HepG2 (cell line): ENCODE results near the gene UBE2M. TPM values are rescaled to one million over a fixed set of nuclear protein-coding genes. Genes with fewer than 3 reads are reported as not detected.

Experiments
- ATRX ChIP-seq: sonication (generic); formaldehyde crosslinking; IDR thresholded peaks from 2 replicates; pipeline ENCODE4 v1.4.0; 2020; ENCODE audit warnings: missing genetic modification reagents, borderline replicate concordance
- FOXA3 ChIP-seq: IDR thresholded peaks from 2 replicates; pipeline ENCODE4 v1.6.1; 2016; ENCODE audit warnings: missing genetic modification reagents, missing compliant biosample characterization
- HDAC6 ChIP-seq: fragments of 200-600 bp; sonication (generic); IDR thresholded peaks from 2 replicates; pipeline ENCODE4 v1.7.0; 2017; ENCODE audit warnings: mild to moderate bottlenecking, antibody characterized with exemption, low read length, low read depth
- KDM5B ChIP-seq: sonication (generic); formaldehyde crosslinking; IDR thresholded peaks from 2 replicates; pipeline ENCODE4 v1.4.0; 2020; ENCODE audit warnings: missing genetic modification reagents, mild to moderate bottlenecking, borderline replicate concordance
- MBNL3 ChIP-seq: fragments of 250-450 bp; sonication (Bioruptor Pico); conservative IDR thresholded peaks from 2 replicates; pipeline ENCODE4 v1.8.0; 2022; ENCODE audit warnings: mild to moderate bottlenecking, inconsistent platforms
- NCOR1 ChIP-seq: fragments of 200-600 bp; sonication (generic); IDR thresholded peaks from 2 replicates; pipeline ENCODE4 v1.7.0; 2017; ENCODE audit warnings: antibody characterized with exemption, low read length, borderline replicate concordance
- PHF20 ChIP-seq: sonication (generic); formaldehyde crosslinking; IDR thresholded peaks from 2 replicates; pipeline ENCODE4 v1.5.0; 2020; ENCODE audit warnings: mild to moderate bottlenecking, missing genetic modification reagents
- PRMT3 ChIP-seq: sonication (generic); formaldehyde crosslinking; IDR thresholded peaks from 2 replicates; pipeline ENCODE4 v1.8.1; 2022; ENCODE audit warnings: low read depth, mild to moderate bottlenecking, moderate library complexity, missing genetic modification reagents, borderline replicate concordance
- SOX13 ChIP-seq, 3 experiments: fragments of 450-650 bp in 1 of 3; sonication (generic) in 1 of 3; formaldehyde crosslinking in 1 of 3; IDR thresholded peaks in 2 of 3; conservative IDR thresholded peaks in 1 of 3; 2 replicates each; pipeline versions ENCODE4 v1.5.0 to v1.6.1; 2016 to 2020; ENCODE audit warnings: antibody characterized with exemption in 1 of 3, mild to moderate bottlenecking in 1 of 3, missing compliant biosample characterization in 1 of 3, missing genetic modification reagents in 1 of 3, moderate library complexity in 1 of 3
- ZFP82 ChIP-seq: sonication (generic); formaldehyde crosslinking; IDR thresholded peaks from 2 replicates; pipeline ENCODE4 v1.5.1; 2020; ENCODE audit warnings: mild to moderate bottlenecking, missing genetic modification reagents, borderline replicate concordance
- ZNF3 ChIP-seq: IDR thresholded peaks from 2 replicates; pipeline ENCODE4 v1.7.0; 2017; ENCODE audit warnings: inconsistent platforms
- ZNF382 ChIP-seq: sonication (generic); formaldehyde crosslinking; IDR thresholded peaks from 2 replicates; pipeline ENCODE4 v1.5.0; 2020; ENCODE audit warnings: missing genetic modification reagents, mild to moderate bottlenecking, borderline replicate concordance
- ZNF441 ChIP-seq: sonication (generic); formaldehyde crosslinking; IDR thresholded peaks from 2 replicates; pipeline ENCODE4 v1.7.0; 2021; ENCODE audit warnings: missing genetic modification reagents, borderline replicate concordance
- ZNF530 ChIP-seq: sonication (generic); formaldehyde crosslinking; IDR thresholded peaks from 2 replicates; pipeline ENCODE4 v1.5.0; 2020; ENCODE audit warnings: low read depth, mild to moderate bottlenecking, missing genetic modification reagents
- ZNF547 ChIP-seq: sonication (generic); formaldehyde crosslinking; IDR thresholded peaks from 2 replicates; pipeline ENCODE4 v1.5.1; 2020; ENCODE audit warnings: mild to moderate bottlenecking, missing genetic modification reagents
- ZNF777 ChIP-seq: sonication (generic); formaldehyde crosslinking; IDR thresholded peaks from 2 replicates; pipeline ENCODE4 v1.4.0; 2020; ENCODE audit warnings: missing genetic modification reagents
- polyA plus RNA-seq, 8 experiments: library from polyadenylated mRNA; depleted of rRNA in 3 of 8; stranded (reverse) in 7 of 8; unstranded in 1 of 8; fragments of >200 nt; fragmentation: Illumina TruSeq in 4 of 8; extraction: Trizol in 4 of 8; gene quantifications; 2 replicates each; pipeline versions ENCODE4 v1.2.1 to v1.2.3, GENCODE V29; 2011 to 2016; ENCODE audit warnings: low read depth in 4 of 8, missing spikeins in 1 of 8, mixed read lengths in 1 of 8; ENCODE audit not compliant: insufficient read depth in 1 of 8
- total RNA-seq, 5 experiments: library from RNA; depleted of rRNA; stranded (reverse); fragments of >200 nt; fragmentation: Illumina TruSeq; extraction: Trizol; gene quantifications; 2 replicates each; pipeline ENCODE4 v1.2.3, GENCODE V29; 2016; ENCODE audit warnings: low read depth in 1 of 5
- TF ChIP-seq, protein P1 (sequence below): sonication (generic); formaldehyde crosslinking; IDR thresholded peaks from 2 replicates; pipeline ENCODE4 v1.4.0; 2020; ENCODE audit warnings: missing genetic modification reagents
- TF ChIP-seq, protein P2 (sequence below): sonication (generic); formaldehyde crosslinking; IDR thresholded peaks from 2 replicates; pipeline ENCODE4 v1.8.0; 2022; ENCODE audit warnings: low read depth, missing genetic modification reagents
- TF ChIP-seq, protein P3 (sequence below): IDR thresholded peaks from 2 replicates; pipeline ENCODE4 v1.6.1; 2016; ENCODE audit warnings: control low read depth
- TF ChIP-seq, protein P4 (sequence below): sonication (generic); formaldehyde crosslinking; IDR thresholded peaks from 2 replicates; pipeline ENCODE4 v1.5.0; 2020; ENCODE audit warnings: missing genetic modification reagents
- TF ChIP-seq, protein P5 (sequence below): sonication (generic); formaldehyde crosslinking; IDR thresholded peaks from 2 replicates; pipeline ENCODE4 v1.4.0; 2020; ENCODE audit warnings: missing genetic modification reagents

The UBE2M gene
- total and polyA plus RNA-seq, 2 of the 13 experiments (the other 11 are each of a cell fraction or from before 2014, with no cell fraction given), result 36.2 to 50.3 TPM

DNA sequence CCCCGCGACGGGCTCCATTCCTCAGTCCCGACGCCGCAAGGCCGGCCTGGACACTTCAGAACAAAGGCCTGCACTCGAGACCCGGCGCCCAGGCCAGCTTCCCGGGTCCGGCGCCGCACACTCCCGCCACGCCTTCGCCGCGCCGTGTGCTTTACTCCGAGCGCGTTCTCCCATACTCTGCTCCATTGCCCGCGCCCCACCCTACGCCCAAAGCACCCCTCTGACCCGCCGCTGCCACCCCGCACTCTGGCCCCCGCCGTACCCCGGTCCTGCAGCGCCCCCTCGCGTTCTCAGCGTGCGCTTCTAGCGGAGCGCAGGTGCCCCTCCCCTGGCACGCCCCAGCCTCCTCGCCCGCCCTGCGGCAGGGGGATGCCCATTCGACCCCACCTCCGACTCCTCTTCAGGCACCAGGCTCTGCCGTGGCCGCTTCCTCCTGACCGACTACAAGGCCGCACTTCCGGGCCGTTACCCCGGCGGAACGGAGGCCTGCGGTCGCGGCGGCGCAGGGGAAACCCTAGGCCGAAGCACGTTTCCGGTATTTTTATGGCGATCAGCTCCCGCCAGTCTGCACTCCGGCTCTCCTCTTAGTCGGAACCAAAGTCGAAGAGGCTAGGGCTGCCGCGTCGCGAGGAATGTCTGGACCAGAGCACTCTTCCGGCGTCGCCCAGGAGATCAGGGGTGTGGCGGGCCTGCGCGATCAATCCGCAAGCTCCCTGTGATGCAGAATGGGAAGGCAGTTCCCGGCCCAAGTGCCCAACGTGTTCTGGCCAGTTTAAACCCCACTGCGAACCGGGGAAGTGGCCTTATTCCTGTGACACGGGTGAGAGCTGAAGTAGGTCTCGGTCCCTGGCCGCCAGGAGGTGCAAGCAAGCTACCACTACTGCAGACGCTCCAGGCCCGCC, 38.8 kb downstream of the UBE2M start, which contains the start of gene ZBTB45 (continued):
- TF ChIP-seq, protein P1, sequence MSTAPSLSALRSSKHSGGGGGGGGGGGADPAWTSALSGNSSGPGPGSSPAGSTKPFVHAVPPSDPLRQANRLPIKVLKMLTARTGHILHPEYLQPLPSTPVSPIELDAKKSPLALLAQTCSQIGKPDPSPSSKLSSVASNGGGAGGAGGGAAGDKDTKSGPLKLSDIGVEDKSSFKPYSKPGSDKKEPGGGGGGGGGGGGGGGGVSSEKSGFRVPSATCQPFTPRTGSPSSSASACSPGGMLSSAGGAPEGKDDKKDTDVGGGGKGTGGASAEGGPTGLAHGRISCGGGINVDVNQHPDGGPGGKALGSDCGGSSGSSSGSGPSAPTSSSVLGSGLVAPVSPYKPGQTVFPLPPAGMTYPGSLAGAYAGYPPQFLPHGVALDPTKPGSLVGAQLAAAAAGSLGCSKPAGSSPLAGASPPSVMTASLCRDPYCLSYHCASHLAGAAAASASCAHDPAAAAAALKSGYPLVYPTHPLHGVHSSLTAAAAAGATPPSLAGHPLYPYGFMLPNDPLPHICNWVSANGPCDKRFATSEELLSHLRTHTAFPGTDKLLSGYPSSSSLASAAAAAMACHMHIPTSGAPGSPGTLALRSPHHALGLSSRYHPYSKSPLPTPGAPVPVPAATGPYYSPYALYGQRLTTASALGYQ (CRISPR knock-in tag), result no peak; the same call in 1 of the 2 replicates
- TF ChIP-seq ZNF441 (CRISPR knock-in tag) (peak; percentile 82), ZFP82 (CRISPR knock-in tag) (peak; percentile 95), NCOR1 (0 out of 2 replicates have a peak, but pooled peaks have one; percentile 75), SOX13 (IDR thresholded peaks at IDR 0.05) (no peak), SOX13 (CRISPR knock-in tag; conservative IDR thresholded peaks at IDR 0.05 in 1 of 2, IDR thresholded peaks at IDR 0.05 in 1 of 2) (peak in 1 of 2 experiments; percentile 68; a peak in 2 of 4 replicates), ZNF530 (no peak), KDM5B (CRISPR knock-in tag) (peak; percentile 89; the same call in 1 of the 2 replicates), ZNF382 (CRISPR knock-in tag) (no peak), HDAC6 (no peak), ZNF777 (peak; percentile 80), ZNF547 (CRISPR knock-in tag) (peak; percentile 96), ZNF3 (CRISPR knock-in tag) (peak; percentile 76), PRMT3 (peak; percentile 89; the same call in 1 of the 2 replicates), MBNL3 (CRISPR knock-in tag) (no peak), ATRX (CRISPR knock-in tag) (no peak), FOXA3 (peak; percentile 77), PHF20 (peak; percentile 99)
- TF ChIP-seq, protein P2, sequence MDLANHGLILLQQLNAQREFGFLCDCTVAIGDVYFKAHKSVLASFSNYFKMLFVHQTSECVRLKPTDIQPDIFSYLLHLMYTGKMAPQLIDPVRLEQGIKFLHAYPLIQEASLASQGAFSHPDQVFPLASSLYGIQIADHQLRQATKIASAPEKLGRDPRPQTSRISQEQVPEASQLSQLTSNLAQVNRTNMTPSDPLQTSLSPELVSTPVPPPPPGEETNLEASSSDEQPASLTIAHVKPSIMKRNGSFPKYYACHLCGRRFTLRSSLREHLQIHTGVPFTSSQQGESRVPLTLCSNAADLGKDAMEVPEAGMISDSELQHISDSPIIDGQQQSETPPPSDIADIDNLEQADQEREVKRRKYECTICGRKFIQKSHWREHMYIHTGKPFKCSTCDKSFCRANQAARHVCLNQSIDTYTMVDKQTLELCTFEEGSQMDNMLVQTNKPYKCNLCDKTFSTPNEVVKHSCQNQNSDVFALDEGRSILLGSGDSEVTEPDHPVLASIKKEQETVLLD (CRISPR knock-in tag), result peak; percentile 99
- TF ChIP-seq, protein P3, sequence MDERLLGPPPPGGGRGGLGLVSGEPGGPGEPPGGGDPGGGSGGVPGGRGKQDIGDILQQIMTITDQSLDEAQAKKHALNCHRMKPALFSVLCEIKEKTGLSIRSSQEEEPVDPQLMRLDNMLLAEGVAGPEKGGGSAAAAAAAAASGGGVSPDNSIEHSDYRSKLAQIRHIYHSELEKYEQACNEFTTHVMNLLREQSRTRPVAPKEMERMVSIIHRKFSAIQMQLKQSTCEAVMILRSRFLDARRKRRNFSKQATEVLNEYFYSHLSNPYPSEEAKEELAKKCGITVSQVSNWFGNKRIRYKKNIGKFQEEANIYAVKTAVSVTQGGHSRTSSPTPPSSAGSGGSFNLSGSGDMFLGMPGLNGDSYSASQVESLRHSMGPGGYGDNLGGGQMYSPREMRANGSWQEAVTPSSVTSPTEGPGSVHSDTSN (CRISPR knock-in tag), result peak; percentile 31; the same call in 1 of the 2 replicates
- TF ChIP-seq, protein P4, sequence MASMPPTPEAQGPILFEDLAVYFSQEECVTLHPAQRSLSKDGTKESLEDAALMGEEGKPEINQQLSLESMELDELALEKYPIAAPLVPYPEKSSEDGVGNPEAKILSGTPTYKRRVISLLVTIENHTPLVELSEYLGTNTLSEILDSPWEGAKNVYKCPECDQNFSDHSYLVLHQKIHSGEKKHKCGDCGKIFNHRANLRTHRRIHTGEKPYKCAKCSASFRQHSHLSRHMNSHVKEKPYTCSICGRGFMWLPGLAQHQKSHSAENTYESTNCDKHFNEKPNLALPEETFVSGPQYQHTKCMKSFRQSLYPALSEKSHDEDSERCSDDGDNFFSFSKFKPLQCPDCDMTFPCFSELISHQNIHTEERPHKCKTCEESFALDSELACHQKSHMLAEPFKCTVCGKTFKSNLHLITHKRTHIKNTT, result 0 out of 2 replicates have a peak, but pooled peaks have one; percentile 57
- TF ChIP-seq, protein P5, sequence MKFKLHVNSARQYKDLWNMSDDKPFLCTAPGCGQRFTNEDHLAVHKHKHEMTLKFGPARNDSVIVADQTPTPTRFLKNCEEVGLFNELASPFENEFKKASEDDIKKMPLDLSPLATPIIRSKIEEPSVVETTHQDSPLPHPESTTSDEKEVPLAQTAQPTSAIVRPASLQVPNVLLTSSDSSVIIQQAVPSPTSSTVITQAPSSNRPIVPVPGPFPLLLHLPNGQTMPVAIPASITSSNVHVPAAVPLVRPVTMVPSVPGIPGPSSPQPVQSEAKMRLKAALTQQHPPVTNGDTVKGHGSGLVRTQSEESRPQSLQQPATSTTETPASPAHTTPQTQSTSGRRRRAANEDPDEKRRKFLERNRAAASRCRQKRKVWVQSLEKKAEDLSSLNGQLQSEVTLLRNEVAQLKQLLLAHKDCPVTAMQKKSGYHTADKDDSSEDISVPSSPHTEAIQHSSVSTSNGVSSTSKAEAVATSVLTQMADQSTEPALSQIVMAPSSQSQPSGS (CRISPR knock-in tag), result peak; percentile 94
